HG03460 (cell line): Measurements from ENCODE around the gene SPO11.

ENCODE experiments used
- ATAC-seq: cut with Tn5 transposase; IDR thresholded peaks from one replicate; pipeline ENCODE4 v1.9.1; 2021; ENCODE audit not compliant: unreplicated experiment

The SPO11 gene

DNA sequence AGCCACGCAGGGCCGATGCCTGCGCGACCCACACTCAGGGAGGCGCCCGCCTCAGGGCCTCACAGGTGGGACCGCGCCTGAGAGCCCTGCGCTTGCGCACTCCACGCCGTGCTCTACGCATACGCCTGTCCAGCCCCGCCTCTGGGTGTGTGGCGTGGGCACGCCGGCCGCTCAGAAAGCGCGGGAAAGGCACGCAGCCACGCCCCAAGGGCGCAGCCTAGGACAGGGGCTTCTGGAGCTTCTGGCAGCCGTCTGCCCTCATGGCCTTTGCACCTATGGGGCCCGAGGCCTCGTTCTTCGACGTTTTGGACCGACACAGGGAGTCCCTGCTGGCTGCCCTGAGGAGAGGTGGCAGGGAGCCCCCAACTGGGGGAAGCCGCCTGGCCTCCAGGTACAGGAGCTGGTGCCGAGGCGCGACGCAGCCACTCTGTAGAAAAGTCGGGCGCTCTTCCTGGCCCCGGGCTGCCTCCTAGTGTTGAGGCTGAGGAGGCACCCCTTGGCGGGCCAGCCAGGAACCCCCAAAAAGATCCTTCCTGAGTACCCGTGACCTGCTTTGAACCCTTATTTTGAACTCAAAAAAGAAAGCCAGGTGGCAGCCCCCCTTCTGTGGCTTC lies at the start of gene SPO11:
TSS of gene SPO11 (plus strand) at position 196 of the 614 bp plus-strand sequence. CDS start at position 261, 65 bp downstream.
- ATAC-seq = no peak

- ATAC-seq = no peak
Measured at GRCh38 chr20:57280221-57280620, 49.4 kb upstream of the SPO11 start.

DNA sequence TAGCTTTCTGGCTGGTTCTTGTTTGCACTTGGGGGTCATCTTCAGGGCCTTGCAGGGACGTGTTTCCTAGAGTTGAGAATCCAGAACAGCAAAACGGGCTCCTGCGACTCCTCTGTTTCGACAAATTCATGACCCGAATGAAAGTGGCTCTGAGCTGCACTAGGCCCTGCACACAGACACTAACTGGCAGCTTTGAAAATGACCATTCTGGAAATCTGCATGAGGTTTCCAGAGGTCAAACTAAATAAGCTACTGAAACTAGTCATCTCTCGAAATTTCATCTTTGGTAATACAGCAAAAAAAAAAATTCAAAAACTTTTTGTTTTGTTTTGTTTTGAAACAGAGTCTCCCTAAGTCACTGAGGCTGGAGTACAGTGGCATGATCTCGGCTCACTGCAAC lies 47.7 kb upstream of the SPO11 start:
- ATAC-seq = no peak

DNA sequence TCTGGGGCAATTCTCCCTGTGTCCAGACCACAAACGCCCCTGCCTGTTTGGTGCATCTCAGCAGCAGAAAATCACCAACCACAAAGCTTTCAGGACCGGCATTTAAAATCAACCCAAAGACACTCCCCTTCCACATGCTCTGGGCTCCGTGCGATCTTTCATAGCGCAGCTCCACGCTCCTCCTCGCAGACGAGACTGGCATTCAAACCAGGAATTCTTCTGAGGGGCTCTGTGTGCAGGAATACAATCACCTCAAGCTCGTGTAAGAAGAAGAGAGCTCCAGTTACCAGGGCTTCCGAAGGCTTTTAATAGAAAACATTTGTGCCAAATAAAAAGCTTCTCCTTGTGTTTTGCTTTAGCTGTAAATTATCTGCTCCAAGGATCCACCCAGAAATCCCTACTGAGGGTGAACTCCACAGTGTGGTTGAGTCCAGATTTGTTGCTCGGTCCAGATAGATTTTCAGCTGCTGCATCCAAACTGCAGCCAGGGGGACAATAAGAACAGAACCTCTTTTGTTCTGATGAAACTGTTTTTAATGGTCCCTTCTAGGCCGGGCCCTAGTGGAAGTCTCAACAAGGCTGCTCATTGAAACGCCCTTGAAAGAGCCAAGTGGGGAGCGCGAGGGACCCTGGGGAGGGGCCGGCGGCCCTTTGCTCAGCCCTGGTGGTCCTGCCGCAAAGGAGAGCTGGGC lies 46.8 kb upstream of the SPO11 start:
- ATAC-seq = no peak

- ATAC-seq = no peak
Measured at GRCh38 chr20:57283860-57284259, 45.7 kb upstream of the SPO11 start.

GRCh38 chr20:57287007-57287880 lies 42.4 kb upstream of the SPO11 start:
- ATAC-seq = no peak

DNA sequence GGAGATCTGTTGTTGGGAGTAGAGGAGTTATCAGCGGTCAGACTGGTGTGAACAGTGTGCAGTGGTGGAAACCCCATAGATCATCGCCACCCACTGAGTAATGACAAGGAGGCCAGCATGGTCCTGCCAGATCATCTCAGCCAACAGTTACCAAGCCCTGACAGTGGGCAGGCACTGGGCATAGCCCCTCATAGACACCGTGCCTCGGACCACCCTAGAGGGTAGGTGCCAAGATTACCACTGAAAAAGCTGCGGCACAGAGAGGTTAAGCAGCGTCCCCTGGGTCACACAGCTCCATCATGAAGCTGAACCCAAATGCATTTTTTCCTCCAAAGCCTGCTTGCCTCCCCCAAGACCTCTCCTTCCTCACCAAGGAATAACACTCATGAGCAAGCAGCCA lies 41.7 kb upstream of the SPO11 start:
- ATAC-seq = no peak

DNA sequence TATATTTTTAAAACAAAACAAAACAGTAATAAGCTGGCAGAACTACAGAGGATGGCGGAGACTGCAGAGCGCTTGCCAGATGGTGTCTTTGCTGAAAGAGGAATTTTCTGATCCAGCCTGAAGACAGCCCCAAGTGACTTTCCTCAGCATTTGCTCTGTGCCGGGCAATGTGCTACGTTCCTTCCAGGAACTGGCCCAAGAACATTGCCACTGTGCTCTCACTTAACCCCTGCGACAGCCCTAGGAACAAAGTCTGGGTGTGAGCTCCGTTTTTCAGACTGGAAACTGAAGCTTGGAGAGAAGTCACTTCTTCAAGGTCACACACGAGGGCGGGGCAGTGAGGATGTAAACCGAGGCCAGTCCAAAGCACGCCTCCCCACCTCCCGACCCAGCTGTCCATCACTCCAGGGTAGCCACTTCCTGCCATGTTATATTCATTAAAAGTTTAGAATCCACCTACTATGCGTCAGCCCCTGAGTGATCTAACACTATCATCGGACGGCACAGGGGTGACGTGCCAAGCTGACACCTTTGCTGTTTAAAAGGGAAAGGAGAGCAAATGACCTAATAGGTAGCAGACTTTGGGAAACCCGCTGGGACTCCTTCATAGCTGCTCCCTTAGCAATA lies 40.8 kb upstream of the SPO11 start:
- ATAC-seq = no peak

- no peak for ATAC-seq
Measured at GRCh38 chr20:57289391-57290177, 40.0 kb upstream of the SPO11 start.

- no peak for ATAC-seq
Measured at GRCh38 chr20:57290178-57290484, 39.5 kb upstream of the SPO11 start.

GRCh38 chr20:57291003-57291402 lies 38.6 kb upstream of the SPO11 start:
- no peak for ATAC-seq

DNA sequence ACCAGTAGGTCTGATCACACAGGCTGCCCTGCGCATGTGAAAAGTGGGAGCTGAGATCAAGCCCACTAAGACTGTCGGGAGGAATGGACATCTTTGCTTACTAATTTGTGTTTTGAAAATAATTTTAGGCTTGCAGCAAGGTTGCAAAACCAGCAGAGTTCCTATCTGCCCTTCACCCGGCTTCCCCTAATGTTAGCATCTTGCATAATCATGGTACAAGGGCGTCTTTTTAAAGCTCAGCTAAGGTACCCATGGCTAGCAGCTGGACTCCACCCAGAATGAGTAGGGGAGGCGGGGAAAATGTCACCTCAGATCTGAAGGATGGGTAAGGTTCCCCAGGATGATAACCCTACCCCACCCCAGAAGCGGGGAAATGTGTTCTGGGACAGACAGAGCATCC lies 37.9 kb upstream of the SPO11 start:
- no peak for ATAC-seq

DNA sequence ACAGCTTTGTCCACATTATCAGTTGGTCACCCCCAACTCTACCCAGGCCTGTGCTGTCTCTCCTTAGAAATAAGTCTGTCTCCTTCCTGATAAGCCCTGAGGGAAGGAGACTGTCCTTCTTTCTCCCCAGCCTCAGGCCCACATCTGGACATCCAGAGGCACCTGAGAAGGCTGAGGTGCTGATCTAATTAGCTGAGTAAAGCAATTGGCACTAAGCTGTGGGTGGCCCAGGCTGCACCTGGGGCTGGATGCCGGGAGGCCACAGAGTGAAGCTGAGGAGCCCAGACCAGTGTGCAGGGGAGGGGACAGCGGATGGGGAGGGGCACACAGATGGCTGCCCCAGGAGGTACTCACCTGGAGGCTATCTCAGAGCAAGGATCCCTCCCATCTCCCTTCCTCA lies 37.0 kb upstream of the SPO11 start:
- no peak for ATAC-seq

GRCh38 chr20:57293995-57294394 lies 35.6 kb upstream of the SPO11 start:
- ATAC-seq = no peak

DNA sequence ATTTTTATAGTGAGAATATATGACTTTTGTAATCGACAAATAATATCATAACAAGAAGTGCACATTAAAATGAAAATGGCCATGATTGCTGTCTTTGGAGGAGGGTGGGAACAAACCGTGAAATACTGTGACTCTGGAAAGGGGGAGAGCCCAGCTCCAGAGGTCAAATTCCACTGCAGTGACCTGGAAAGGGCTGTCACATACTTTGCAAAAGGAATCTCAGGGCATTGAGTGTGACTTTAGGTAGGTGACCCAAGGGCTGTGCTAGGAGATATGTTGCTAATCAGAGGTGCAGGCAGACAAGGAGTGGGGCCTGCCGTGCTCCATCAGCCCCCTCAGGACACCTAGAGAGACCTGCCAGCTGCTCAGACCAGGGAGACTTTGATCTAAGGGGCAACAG lies 35.1 kb upstream of the SPO11 start:
- no peak for ATAC-seq

GRCh38 chr20:57298457-57298856 lies 31.1 kb upstream of the SPO11 start:
- no peak for ATAC-seq

DNA sequence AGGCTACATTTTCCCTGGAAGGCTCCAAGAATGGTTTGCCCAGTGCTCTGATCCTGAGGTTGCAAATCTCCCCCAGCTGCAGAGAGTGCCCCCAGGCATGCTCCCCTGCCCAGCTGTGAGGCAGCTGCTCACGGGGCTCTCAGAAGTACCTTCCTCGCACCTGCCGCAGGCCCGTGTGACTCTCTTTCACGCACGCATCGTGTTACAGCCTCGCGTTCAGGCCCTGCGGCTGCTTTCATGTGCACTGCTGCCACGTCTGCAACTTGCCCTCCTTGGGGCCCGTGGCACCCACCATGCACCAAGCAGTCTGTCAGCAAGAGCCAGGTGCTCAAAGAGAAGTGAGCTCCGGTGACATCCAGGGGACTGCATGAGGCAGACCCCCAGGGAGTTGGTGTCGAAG lies 28.6 kb upstream of the SPO11 start:
- ATAC-seq = no peak

DNA sequence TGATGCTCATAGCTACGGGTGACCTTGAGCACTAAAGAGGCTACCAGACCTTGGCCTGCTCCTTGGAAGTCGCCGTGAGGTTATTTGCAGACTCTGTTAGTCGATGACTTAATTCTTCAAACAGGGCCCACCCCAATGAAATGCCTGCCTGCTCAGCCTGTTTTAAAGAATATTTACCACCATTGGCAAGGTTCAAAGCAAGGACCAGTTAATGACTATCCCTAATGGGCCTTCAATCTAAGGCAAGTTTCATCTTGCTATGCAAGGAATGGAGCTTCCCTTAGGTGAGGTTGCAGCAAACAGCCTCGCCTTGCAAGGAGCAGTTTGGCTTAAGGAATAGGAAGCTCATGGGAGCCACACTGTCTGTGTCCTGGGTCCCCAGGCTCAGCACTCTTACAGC lies 22.9 kb upstream of the SPO11 start:
- no peak for ATAC-seq

- ATAC-seq = no peak
Measured at GRCh38 chr20:57308451-57309271, 20.9 kb upstream of the SPO11 start.

- no peak for ATAC-seq
Measured at GRCh38 chr20:57309544-57310115, 20.0 kb upstream of the SPO11 start.
